ENCODE measurements around the gene PRR23C. TPM values are rescaled to one million over a fixed set of nuclear protein-coding genes. Genes with fewer than 3 reads are reported as not detected.
"Not testable (repeated sequence)": the region's sequence is repeated elsewhere in the genome, so short reads cannot be mapped to it uniquely, and the experiment has no call there.

PRR23C gene
- total and polyA plus RNA-seq, 9 of the 15 experiments (the other 6 are each of a cell fraction or from before 2014, with no cell fraction given), result not detected

GRCh38 chr3:139030576-139030975, 14.1 kb downstream of the PRR23C start:
- H3K4me3 ChIP-seq; H3K36me3 ChIP-seq (ENCODE audit: control insufficient read depth, insufficient read depth, low read length); ATAC-seq; BruUV-seq (replicated peaks); H3K4me1 ChIP-seq (replicated peaks in 1 of 2; ENCODE audit: control insufficient read depth in 2 of 2, insufficient read depth in 2 of 2, low read length in 2 of 2); H3K79me2 ChIP-seq (ENCODE audit: control insufficient read depth, insufficient read depth, low read length); H2AFZ ChIP-seq (ENCODE audit: low read depth, low read length); H3K9me1 ChIP-seq (ENCODE audit: control insufficient read depth, insufficient read depth, low read length); FAIRE-seq; H3K9ac ChIP-seq (ENCODE audit: insufficient read depth in 1 of 2, low read depth in 2 of 2, low read length in 2 of 2); H3K9me3 ChIP-seq (replicated peaks; ENCODE audit: control insufficient read depth, insufficient read depth, low read depth, low read length); H3K4me2 ChIP-seq (ENCODE audit: insufficient read depth, low read length); H3K27me3 ChIP-seq (ENCODE audit: control insufficient read depth in 2 of 2, insufficient read depth in 2 of 2, low read length in 2 of 2); H4K20me1 ChIP-seq (replicated peaks; ENCODE audit: control insufficient read depth, insufficient read depth, low read length); intact Hi-C loops (cut with micrococcal nuclease); DNase-seq (ENCODE audit: extremely low read depth in 1 of 4, low spot score in 3 of 4); POLR2A ChIA-PET; CTCF ChIA-PET (ENCODE audit: low intra/inter-chr PET ratio); H3K27ac ChIP-seq (ENCODE audit: extremely low read depth, low read depth, low read length); in situ Hi-C loops (cut with MboI): not testable (repeated sequence)
- peak; percentile 91 for TF ChIP-seq ZNF507 (tag; conservative IDR thresholded peaks at IDR 0.05)

- Histone ChIP-seq H3K9me1 (ENCODE audit: control insufficient read depth, insufficient read depth, low read length) (no peaks in the 10 kb centered on the region), H3K27me3 (ENCODE audit: control insufficient read depth in 2 of 2, insufficient read depth in 2 of 2, low read length in 2 of 2) (no peaks in the 10 kb centered on the region), H3K4me1 (replicated peaks in 1 of 2; ENCODE audit: control insufficient read depth in 2 of 2, insufficient read depth in 2 of 2, low read length in 2 of 2) (no peaks in the 10 kb centered on the region), H3K4me3 (no peak overlapping the region), H4K20me1 (replicated peaks; ENCODE audit: control insufficient read depth, insufficient read depth, low read length) (no peaks in the 10 kb centered on the region), H3K36me3 (ENCODE audit: control insufficient read depth, insufficient read depth, low read length) (no peaks in the 10 kb centered on the region), H3K4me2 (ENCODE audit: insufficient read depth, low read length) (no peak overlapping the region), H3K9ac (ENCODE audit: insufficient read depth in 1 of 2, low read depth in 2 of 2, low read length in 2 of 2) (no peak overlapping the region), H2AFZ (ENCODE audit: low read depth, low read length) (no peak overlapping the region), H3K79me2 (ENCODE audit: control insufficient read depth, insufficient read depth, low read length) (no peaks in the 10 kb centered on the region), H3K9me3 (replicated peaks; ENCODE audit: control insufficient read depth, insufficient read depth, low read depth, low read length) (no peaks in the 10 kb centered on the region), H3K27ac (ENCODE audit: extremely low read depth, low read depth, low read length) (no peak overlapping the region)
- CTCF ChIA-PET (ENCODE audit: low intra/inter-chr PET ratio), result no interaction called here
- no peak for FAIRE-seq
- no TSS peak for BruUV-seq (replicated peaks)
- in situ Hi-C loops (cut with MboI) (no loop called here), intact Hi-C loops (cut with micrococcal nuclease) (no loop called here)
- ATAC-seq, result no peak
- no peak for DNase-seq (ENCODE audit: extremely low read depth in 1 of 4, low spot score in 3 of 4)
- 0% methylated on average over 2 of the region's 2 CpGs for WGBS (ENCODE audit: insufficient coverage, low coverage, missing lambda C conversion rate)
- POLR2A ChIA-PET, result interaction anchor here (0.6 to 0.9 kb wide), 2 partner anchors 199 to 354 kb away, joined by 3 read pairs; no protein-coding TSS in a partner anchor
- no peak for TF ChIP-seq ID3 (CRISPR knock-in tag; IDR thresholded peaks at IDR 0.05)
- no peak for TF ChIP-seq ID3 (tag; IDR thresholded peaks at IDR 0.05)
- peak; percentile 44; the same call in 1 of the 2 replicates for TF ChIP-seq C11orf30 (IDR thresholded peaks at IDR 0.05; ENCODE audit: low read depth)
- no peak for TF ChIP-seq ZNF695 (CRISPR knock-in tag; IDR thresholded peaks at IDR 0.05)
- TF ChIP-seq RCOR1 (IDR thresholded peaks at IDR 0.05; ENCODE audit: borderline replicate concordance in 1 of 2, low read depth in 2 of 2, low read length in 2 of 2), result no peak
- no peak for TF ChIP-seq KLF10 (CRISPR knock-in tag; IDR thresholded peaks at IDR 0.05)
- no peak for TF ChIP-seq ZNF444 (CRISPR knock-in tag; IDR thresholded peaks at IDR 0.05)
- peak; percentile 68 for TF ChIP-seq ZNF316 (IDR thresholded peaks at IDR 0.05)
- TF ChIP-seq MITF (IDR thresholded peaks at IDR 0.05), result no peak
- no peak for TF ChIP-seq SREBF2 (CRISPR knock-in tag; IDR thresholded peaks at IDR 0.05)
- no peak for TF ChIP-seq ZBTB11 (CRISPR knock-in tag; IDR thresholded peaks at IDR 0.05)
Measured at GRCh38 chr3:139024968-139025367, 19.7 kb downstream of the PRR23C start.
